HG02588 (cell line): ENCODE results near the gene OBI1.

ENCODE experiments used
- ATAC-seq: cut with Tn5 transposase; IDR thresholded peaks from one replicate; pipeline ENCODE4 v1.9.1; 2021; ENCODE audit warnings: mild to moderate bottlenecking, moderate library complexity; ENCODE audit not compliant: unreplicated experiment

OBI1 gene

GRCh38 chr13:78604782-78605611, 54.0 kb downstream of the OBI1 start:
- ATAC-seq = no peak

- peak; percentile 91 for ATAC-seq
Measured at GRCh38 chr13:78603240-78603957, 55.6 kb downstream of the OBI1 start, which contains the start of gene POU4F1. Gene POU4F1, minus strand, starts transcription at chr13:78603552. Its CDS starts 226 bp downstream, at chr13:78603326.

GRCh38 chr13:78602561-78603239, 56.3 kb downstream of the OBI1 start:
- ATAC-seq = peak; percentile 12

GRCh38 chr13:78601874-78602560, 56.9 kb downstream of the OBI1 start:
- ATAC-seq = no peak

GRCh38 chr13:78601124-78601873, 57.7 kb downstream of the OBI1 start:
- ATAC-seq = no peak

- ATAC-seq = no peak
Measured at GRCh38 chr13:78600280-78600883, 58.6 kb downstream of the OBI1 start.

GRCh38 chr13:78599645-78600279, 59.2 kb downstream of the OBI1 start:
- ATAC-seq = no peak

GRCh38 chr13:78598966-78599644, 59.9 kb downstream of the OBI1 start:
- ATAC-seq = no peak

- no peak for ATAC-seq
Measured at GRCh38 chr13:78598116-78598781, 60.7 kb downstream of the OBI1 start.

- ATAC-seq = no peak
Measured at GRCh38 chr13:78597602-78597932, 61.4 kb downstream of the OBI1 start.

GRCh38 chr13:78596736-78597601, 62.0 kb downstream of the OBI1 start:
- no peak for ATAC-seq

GRCh38 chr13:78596399-78596735, 62.6 kb downstream of the OBI1 start:
- no peak for ATAC-seq

GRCh38 chr13:78595495-78596398, 63.2 kb downstream of the OBI1 start:
- ATAC-seq = no peak

- ATAC-seq = no peak
Measured at GRCh38 chr13:78594456-78594975, 64.4 kb downstream of the OBI1 start.

- no peak for ATAC-seq
Measured at GRCh38 chr13:78593652-78594455, 65.1 kb downstream of the OBI1 start.
